T-helper 22 cell (primary cell): ENCODE results near the gene ZEB1.
"Not testable (repeated sequence)": the region's sequence is repeated elsewhere in the genome, so short reads cannot be mapped to it uniquely, and the experiment has no call there.

Experiments
- DNase-seq: peaks from one replicate; pipeline ENCODE4 v3.0.0-alpha.2; 2020; ENCODE audit warnings: low read depth

Gene ZEB1

GRCh38 chr10:31424473-31424872 is 105.5 kb downstream of the ZEB1 start:
- no peak for DNase-seq

GRCh38 chr10:31426401-31426800 is 107.4 kb downstream of the ZEB1 start:
- no peak for DNase-seq

- DNase-seq = not testable (repeated sequence)
These were observed 108.3 kb downstream of the ZEB1 start for GRCh38 chr10:31427334-31427733.

GRCh38 chr10:31428499-31428898 is 109.5 kb downstream of the ZEB1 start:
- not testable (repeated sequence) for DNase-seq

- no peak for DNase-seq
These were observed 112.0 kb downstream of the ZEB1 start for GRCh38 chr10:31431021-31431420.

GRCh38 chr10:31437959-31438358 is 118.9 kb downstream of the ZEB1 start:
- no peak for DNase-seq

GRCh38 chr10:31451766-31452165 is 132.8 kb downstream of the ZEB1 start:
- DNase-seq = no peak

GRCh38 chr10:31456468-31456867 is 137.5 kb downstream of the ZEB1 start:
- DNase-seq = no peak

- no peak for DNase-seq
These were observed 138.8 kb downstream of the ZEB1 start for GRCh38 chr10:31457858-31458257.

- DNase-seq = no peak
These were observed 140.0 kb downstream of the ZEB1 start for GRCh38 chr10:31458974-31459373.

- DNase-seq = no peak
These were observed 141.2 kb downstream of the ZEB1 start for GRCh38 chr10:31460242-31460641.

- DNase-seq = no peak
These were observed 145.5 kb downstream of the ZEB1 start for GRCh38 chr10:31464552-31464951.

- DNase-seq = no peak
These were observed 147.3 kb downstream of the ZEB1 start for GRCh38 chr10:31466313-31466712.

GRCh38 chr10:31467791-31468535 is 148.9 kb downstream of the ZEB1 start:
- DNase-seq = no peak

- no peak for DNase-seq
These were observed 149.5 kb downstream of the ZEB1 start for GRCh38 chr10:31468536-31468859.

GRCh38 chr10:31475519-31475918 is 156.5 kb downstream of the ZEB1 start:
- DNase-seq = no peak

GRCh38 chr10:31476088-31476487 is 157.1 kb downstream of the ZEB1 start:
- no peak for DNase-seq

GRCh38 chr10:31477584-31477983 is 158.6 kb downstream of the ZEB1 start:
- DNase-seq = no peak

GRCh38 chr10:31479752-31480151 is 160.7 kb downstream of the ZEB1 start:
- no peak for DNase-seq

GRCh38 chr10:31483546-31483945 is 164.5 kb downstream of the ZEB1 start:
- DNase-seq = no peak

GRCh38 chr10:31484431-31485135 is 165.6 kb downstream of the ZEB1 start:
- DNase-seq = no peak

- DNase-seq = no peak
These were observed 172.0 kb downstream of the ZEB1 start for GRCh38 chr10:31490858-31491504.

GRCh38 chr10:31507427-31507826 is 188.4 kb downstream of the ZEB1 start:
- no peak for DNase-seq
